NCI-H1417 treated with DMSO at 0.1 percent for 48 hours (cell line): Measurements from ENCODE around the gene BTF3.
"Not testable (repeated sequence)": the region's sequence is repeated elsewhere in the genome, so short reads cannot be mapped to it uniquely, and the experiment has no call there.

Experiments used
- DNase-seq: peaks from one replicate; lab custom pipeline; 2025; lab: John Stamatoyannopoulos, UW

The BTF3 gene

GRCh38 chr5:73498057-73498992 is at the start of gene BTF3:
TSS of gene BTF3 (plus strand) at chr5:73498442. CDS start at chr5:73498668, 226 bp downstream.
- peak; percentile 65 for DNase-seq

GRCh38 chr5:73448463-73449136 is 49.6 kb upstream of the BTF3 start, which contains the start of gene FOXD1:
TSS of gene FOXD1 (minus strand) at chr5:73448777. CDS start at chr5:73448362, 415 bp downstream.
- DNase-seq: peak; percentile 35

- no peak for DNase-seq
Observed at GRCh38 chr5:73450137-73450536, 48.1 kb upstream of the BTF3 start.

GRCh38 chr5:73450672-73451223 is 47.5 kb upstream of the BTF3 start:
- DNase-seq: no peak

- no peak for DNase-seq
Observed at GRCh38 chr5:73451224-73452130, 46.8 kb upstream of the BTF3 start.

GRCh38 chr5:73452215-73452614 is 46.0 kb upstream of the BTF3 start:
- no peak for DNase-seq

- peak; percentile 44 for DNase-seq
Observed at GRCh38 chr5:73454379-73455036, 43.7 kb upstream of the BTF3 start.

GRCh38 chr5:73456462-73456861 is 41.8 kb upstream of the BTF3 start:
- DNase-seq: not testable (repeated sequence)

- no peak for DNase-seq
Observed at GRCh38 chr5:73459366-73459765, 38.9 kb upstream of the BTF3 start.

GRCh38 chr5:73460133-73460532 is 38.1 kb upstream of the BTF3 start:
- no peak for DNase-seq

- DNase-seq: no peak
Observed at GRCh38 chr5:73464016-73464745, 34.1 kb upstream of the BTF3 start.

GRCh38 chr5:73468638-73469037 is 29.6 kb upstream of the BTF3 start:
- not testable (repeated sequence) for DNase-seq

- DNase-seq: no peak
Observed at GRCh38 chr5:73469878-73470277, 28.4 kb upstream of the BTF3 start.

GRCh38 chr5:73471654-73472053 is 26.6 kb upstream of the BTF3 start:
- no peak for DNase-seq

- no peak for DNase-seq
Observed at GRCh38 chr5:73472116-73472515, 26.1 kb upstream of the BTF3 start.

- no peak for DNase-seq
Observed at GRCh38 chr5:73480500-73480899, 17.7 kb upstream of the BTF3 start.

GRCh38 chr5:73482383-73483136 is 15.7 kb upstream of the BTF3 start:
- DNase-seq: no peak

GRCh38 chr5:73483676-73484075 is 14.6 kb upstream of the BTF3 start:
- no peak for DNase-seq

GRCh38 chr5:73484511-73484910 is 13.7 kb upstream of the BTF3 start:
- DNase-seq: no peak

- DNase-seq: no peak
Observed at GRCh38 chr5:73485715-73486114, 12.5 kb upstream of the BTF3 start.
